Transverse colon (tissue), 3 donors: ENCODE results near the gene CCL18.
"Not testable (repeated sequence)": the region's sequence is repeated elsewhere in the genome, so short reads cannot be mapped to it uniquely, and the experiment has no call there.

ENCODE experiments used
- POLR2A ChIP-seq: fragments of 450-650 bp; IDR thresholded peaks from one replicate; pipeline ENCODE4 v1.6.1; 2016; ENCODE audit warnings: antibody characterized with exemption, mild to moderate bottlenecking, moderate library complexity
- TF ChIP-seq, protein P1 (sequence below), 5 experiments: fragments of 200-600 bp in 3 of 5; fragments of 450-650 bp in 2 of 5; sonication (generic) in 3 of 5; IDR thresholded peaks; 1 replicate in 2 of 5; 2 replicates in 3 of 5; pipeline ENCODE4 v1.5.1; 2016 to 2017; ENCODE audit warnings: antibody characterized with exemption in 5 of 5, inconsistent platforms in 3 of 5, mild to moderate bottlenecking in 2 of 5, moderate library complexity in 1 of 5

DNA sequence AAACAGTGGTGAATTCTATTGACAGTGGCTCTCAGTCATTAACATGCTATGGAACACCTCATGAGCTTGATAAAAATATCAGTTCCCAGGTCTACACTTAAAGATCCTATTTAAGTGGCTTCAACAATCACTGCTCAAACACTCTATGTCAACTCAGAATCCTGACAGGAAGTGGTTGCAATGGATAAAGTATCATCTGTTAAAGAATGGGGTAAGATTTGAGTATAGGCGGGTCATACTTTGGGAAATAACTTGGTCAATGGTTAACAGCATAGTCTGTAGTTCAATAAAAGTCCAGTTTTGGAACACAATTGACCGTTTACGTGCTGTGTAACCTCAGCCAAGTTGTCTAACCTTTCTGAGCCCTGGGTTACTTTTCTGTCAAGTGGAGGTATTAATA is 23.4 kb downstream of the CCL18 start:
- TF ChIP-seq, protein P1, sequence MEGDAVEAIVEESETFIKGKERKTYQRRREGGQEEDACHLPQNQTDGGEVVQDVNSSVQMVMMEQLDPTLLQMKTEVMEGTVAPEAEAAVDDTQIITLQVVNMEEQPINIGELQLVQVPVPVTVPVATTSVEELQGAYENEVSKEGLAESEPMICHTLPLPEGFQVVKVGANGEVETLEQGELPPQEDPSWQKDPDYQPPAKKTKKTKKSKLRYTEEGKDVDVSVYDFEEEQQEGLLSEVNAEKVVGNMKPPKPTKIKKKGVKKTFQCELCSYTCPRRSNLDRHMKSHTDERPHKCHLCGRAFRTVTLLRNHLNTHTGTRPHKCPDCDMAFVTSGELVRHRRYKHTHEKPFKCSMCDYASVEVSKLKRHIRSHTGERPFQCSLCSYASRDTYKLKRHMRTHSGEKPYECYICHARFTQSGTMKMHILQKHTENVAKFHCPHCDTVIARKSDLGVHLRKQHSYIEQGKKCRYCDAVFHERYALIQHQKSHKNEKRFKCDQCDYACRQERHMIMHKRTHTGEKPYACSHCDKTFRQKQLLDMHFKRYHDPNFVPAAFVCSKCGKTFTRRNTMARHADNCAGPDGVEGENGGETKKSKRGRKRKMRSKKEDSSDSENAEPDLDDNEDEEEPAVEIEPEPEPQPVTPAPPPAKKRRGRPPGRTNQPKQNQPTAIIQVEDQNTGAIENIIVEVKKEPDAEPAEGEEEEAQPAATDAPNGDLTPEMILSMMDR (IDR thresholded peaks at IDR 0.05), result not testable (repeated sequence)
- TF ChIP-seq POLR2A, result not testable (repeated sequence)
